ENCODE data around the gene ANKRD18A. TPM values are rescaled to one million over a fixed set of nuclear protein-coding genes. Genes with fewer than 3 reads are reported as not detected.
"Not testable (repeated sequence)": the region's sequence is repeated elsewhere in the genome, so short reads cannot be mapped to it uniquely, and the experiment has no call there.

The ANKRD18A gene
- total RNA-seq, 1 donor from 2014 or later = 0.12 TPM

- no peak for DNase-seq (ENCODE audit: extremely low read depth, low read depth, low spot score)
Measured at GRCh38 chr9:38629511-38629910, 9.1 kb upstream of the ANKRD18A start.

GRCh38 chr9:38626006-38626405 lies 5.6 kb upstream of the ANKRD18A start:
- DNase-seq (ENCODE audit: extremely low read depth, low read depth, low spot score) = no peak

GRCh38 chr9:38622951-38623350 lies 2.6 kb upstream of the ANKRD18A start:
- no peak for DNase-seq (ENCODE audit: extremely low read depth, low read depth, low spot score)

GRCh38 chr9:38622288-38622674 lies 1.9 kb upstream of the ANKRD18A start:
- no peak for DNase-seq (ENCODE audit: extremely low read depth, low read depth, low spot score)

GRCh38 chr9:38621434-38622287 lies 1.3 kb upstream of the ANKRD18A start:
- no peak for DNase-seq (ENCODE audit: extremely low read depth, low read depth, low spot score)

GRCh38 chr9:38619556-38620447 lies 594 bp downstream of the ANKRD18A start:
- no peak for DNase-seq (ENCODE audit: extremely low read depth, low read depth, low spot score)

GRCh38 chr9:38598029-38598745 lies 22.2 kb downstream of the ANKRD18A start:
- DNase-seq (ENCODE audit: extremely low read depth, low read depth, low spot score) = not testable (repeated sequence)

- DNase-seq (ENCODE audit: extremely low read depth, low read depth, low spot score) = not testable (repeated sequence)
Measured at GRCh38 chr9:38595117-38595516, 25.3 kb downstream of the ANKRD18A start.

- DNase-seq (ENCODE audit: extremely low read depth, low read depth, low spot score) = not testable (repeated sequence)
Measured at GRCh38 chr9:38591346-38592063, 28.9 kb downstream of the ANKRD18A start.

GRCh38 chr9:38583765-38584164 lies 36.6 kb downstream of the ANKRD18A start:
- not testable (repeated sequence) for DNase-seq (ENCODE audit: extremely low read depth, low read depth, low spot score)

GRCh38 chr9:38580112-38580511 lies 40.3 kb downstream of the ANKRD18A start:
- DNase-seq (ENCODE audit: extremely low read depth, low read depth, low spot score) = not testable (repeated sequence)

GRCh38 chr9:38576181-38576580 lies 44.2 kb downstream of the ANKRD18A start:
- not testable (repeated sequence) for DNase-seq (ENCODE audit: extremely low read depth, low read depth, low spot score)

GRCh38 chr9:38566048-38566447 lies 54.3 kb downstream of the ANKRD18A start:
- not testable (repeated sequence) for DNase-seq (ENCODE audit: extremely low read depth, low read depth, low spot score)

GRCh38 chr9:38565178-38565577 lies 55.2 kb downstream of the ANKRD18A start:
- not testable (repeated sequence) for DNase-seq (ENCODE audit: extremely low read depth, low read depth, low spot score)

- DNase-seq (ENCODE audit: extremely low read depth, low read depth, low spot score) = not testable (repeated sequence)
Measured at GRCh38 chr9:38563911-38564310, 56.5 kb downstream of the ANKRD18A start.

GRCh38 chr9:38561134-38561533 lies 59.3 kb downstream of the ANKRD18A start:
- DNase-seq (ENCODE audit: extremely low read depth, low read depth, low spot score) = not testable (repeated sequence)

- DNase-seq (ENCODE audit: extremely low read depth, low read depth, low spot score) = not testable (repeated sequence)
Measured at GRCh38 chr9:38559172-38559571, 61.2 kb downstream of the ANKRD18A start.

- DNase-seq (ENCODE audit: extremely low read depth, low read depth, low spot score) = not testable (repeated sequence)
Measured at GRCh38 chr9:38557746-38558145, 62.6 kb downstream of the ANKRD18A start.

GRCh38 chr9:38554966-38555365 lies 65.4 kb downstream of the ANKRD18A start:
- not testable (repeated sequence) for DNase-seq (ENCODE audit: extremely low read depth, low read depth, low spot score)

- not testable (repeated sequence) for DNase-seq (ENCODE audit: extremely low read depth, low read depth, low spot score)
Measured at GRCh38 chr9:38553019-38553418, 67.4 kb downstream of the ANKRD18A start.
